NCI-H2227 treated with DMSO at 0.1 percent for 48 hours (cell line): ENCODE data around the gene ZNF609.

Experiments used
- DNase-seq: peaks from one replicate; lab custom pipeline; 2025; lab: John Stamatoyannopoulos, UW

ZNF609 gene, protein sequence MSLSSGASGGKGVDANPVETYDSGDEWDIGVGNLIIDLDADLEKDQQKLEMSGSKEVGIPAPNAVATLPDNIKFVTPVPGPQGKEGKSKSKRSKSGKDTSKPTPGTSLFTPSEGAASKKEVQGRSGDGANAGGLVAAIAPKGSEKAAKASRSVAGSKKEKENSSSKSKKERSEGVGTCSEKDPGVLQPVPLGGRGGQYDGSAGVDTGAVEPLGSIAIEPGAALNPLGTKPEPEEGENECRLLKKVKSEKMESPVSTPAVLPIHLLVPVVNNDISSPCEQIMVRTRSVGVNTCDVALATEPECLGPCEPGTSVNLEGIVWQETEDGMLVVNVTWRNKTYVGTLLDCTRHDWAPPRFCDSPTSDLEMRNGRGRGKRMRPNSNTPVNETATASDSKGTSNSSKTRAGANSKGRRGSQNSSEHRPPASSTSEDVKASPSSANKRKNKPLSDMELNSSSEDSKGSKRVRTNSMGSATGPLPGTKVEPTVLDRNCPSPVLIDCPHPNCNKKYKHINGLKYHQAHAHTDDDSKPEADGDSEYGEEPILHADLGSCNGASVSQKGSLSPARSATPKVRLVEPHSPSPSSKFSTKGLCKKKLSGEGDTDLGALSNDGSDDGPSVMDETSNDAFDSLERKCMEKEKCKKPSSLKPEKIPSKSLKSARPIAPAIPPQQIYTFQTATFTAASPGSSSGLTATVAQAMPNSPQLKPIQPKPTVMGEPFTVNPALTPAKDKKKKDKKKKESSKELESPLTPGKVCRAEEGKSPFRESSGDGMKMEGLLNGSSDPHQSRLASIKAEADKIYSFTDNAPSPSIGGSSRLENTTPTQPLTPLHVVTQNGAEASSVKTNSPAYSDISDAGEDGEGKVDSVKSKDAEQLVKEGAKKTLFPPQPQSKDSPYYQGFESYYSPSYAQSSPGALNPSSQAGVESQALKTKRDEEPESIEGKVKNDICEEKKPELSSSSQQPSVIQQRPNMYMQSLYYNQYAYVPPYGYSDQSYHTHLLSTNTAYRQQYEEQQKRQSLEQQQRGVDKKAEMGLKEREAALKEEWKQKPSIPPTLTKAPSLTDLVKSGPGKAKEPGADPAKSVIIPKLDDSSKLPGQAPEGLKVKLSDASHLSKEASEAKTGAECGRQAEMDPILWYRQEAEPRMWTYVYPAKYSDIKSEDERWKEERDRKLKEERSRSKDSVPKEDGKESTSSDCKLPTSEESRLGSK (N-terminal part only)

DNA sequence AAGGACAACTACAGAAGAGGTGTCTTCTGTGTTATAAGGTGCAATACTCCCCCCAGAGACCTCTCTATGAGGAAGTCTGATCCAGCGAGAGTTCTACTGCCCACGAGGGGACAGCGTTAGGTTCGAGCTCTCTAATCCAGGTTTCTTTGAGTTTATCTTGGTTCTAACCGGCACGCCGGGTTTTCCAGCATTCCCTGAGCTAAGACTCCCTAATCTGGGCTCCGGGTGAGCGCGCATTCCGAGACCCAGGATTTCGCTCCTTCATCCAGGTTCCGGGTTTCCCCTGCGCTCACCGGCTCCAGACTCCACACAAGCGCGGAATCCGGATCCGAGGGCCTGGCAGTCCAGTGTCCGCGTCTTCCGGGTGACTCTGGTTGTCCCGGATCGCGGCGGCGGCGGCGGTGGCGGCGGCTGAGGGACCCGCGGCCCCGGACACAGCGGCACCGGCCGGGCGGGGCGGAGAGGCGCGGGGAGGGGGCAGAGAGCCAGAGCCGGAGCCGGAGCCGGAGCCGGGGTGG lies at the start of gene ZNF609:
ZNF609 (plus strand) TSS at position 373 of the 518 bp plus-strand sequence. CDS start 38,842 bp downstream, outside the sequence.
- DNase-seq: peak; percentile 82

DNA sequence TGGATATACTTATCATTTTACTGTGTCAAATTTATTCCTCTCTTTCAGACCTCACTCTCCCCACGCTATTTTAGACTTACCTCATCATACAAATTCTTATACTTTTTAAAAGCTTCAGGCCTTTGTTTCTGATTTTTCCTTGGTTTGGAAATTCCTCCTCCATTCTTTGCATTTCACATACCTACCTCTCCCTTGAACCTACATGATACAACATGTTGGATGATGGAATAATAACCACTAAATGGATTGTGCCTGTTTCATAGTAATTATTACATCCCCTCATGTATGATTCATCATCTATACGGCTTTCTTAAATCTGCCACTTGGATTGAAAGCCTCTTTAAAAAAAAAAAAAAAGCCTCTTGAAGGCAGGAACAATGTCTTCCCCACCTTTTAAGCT lies 48.2 kb upstream of the ZNF609 start:
- no peak for DNase-seq

DNA sequence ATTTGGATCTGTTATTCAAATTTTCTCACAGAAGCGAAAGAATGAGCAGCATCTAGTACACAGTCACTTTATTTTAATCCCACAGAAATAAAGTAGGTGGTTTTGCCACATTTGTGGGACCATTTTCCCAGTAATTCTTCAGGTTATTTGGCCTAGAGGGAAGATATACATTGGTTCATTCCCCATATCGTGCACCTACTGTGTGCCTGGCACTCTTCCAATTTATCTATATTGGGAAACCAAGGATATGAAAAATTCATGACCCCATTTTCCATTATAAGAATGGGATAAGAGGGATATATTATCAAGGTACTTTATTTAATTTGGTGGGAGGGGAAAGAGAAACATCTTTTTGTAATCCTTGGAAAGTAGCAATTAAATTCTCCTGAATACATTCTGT lies 37.7 kb upstream of the ZNF609 start:
- DNase-seq: no peak

DNA sequence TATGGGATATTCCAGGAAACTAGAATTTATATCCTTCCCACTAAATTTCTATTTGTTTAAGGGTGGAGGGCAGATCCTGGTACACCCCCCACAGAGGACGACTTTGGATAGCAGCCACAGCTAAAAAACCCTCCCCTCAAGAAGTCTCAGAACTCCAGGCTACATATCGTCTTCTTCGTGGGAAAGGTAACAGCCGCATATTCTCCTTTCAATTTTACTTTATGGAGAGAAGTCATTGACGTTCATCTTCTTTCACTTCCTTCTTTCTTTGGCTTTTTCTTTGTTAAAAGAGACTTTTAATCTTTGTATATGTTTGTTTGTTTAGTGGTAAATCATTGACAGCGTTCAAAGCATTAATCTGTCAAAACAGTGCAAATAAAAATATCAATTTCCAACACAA lies 36.4 kb upstream of the ZNF609 start:
- no peak for DNase-seq

DNA sequence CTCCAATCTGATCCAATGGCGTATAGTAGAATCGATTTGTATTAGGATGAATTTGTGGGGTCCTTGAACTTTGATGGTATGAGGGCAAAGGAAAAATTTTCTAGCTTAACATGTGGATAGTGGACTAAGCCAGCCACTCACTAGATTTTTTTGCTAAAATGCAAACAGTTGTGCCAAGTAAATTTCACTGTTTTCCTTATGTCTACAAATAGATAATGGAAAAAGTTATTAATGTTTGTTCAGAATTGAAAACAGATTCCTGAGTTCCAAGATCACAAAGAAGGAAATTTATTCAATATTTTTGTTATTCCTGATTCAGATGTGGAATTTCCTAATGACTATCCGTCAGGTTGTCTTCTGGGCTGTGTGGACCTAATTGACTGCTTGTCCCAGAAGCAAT lies 35.2 kb upstream of the ZNF609 start:
- DNase-seq: no peak

DNA sequence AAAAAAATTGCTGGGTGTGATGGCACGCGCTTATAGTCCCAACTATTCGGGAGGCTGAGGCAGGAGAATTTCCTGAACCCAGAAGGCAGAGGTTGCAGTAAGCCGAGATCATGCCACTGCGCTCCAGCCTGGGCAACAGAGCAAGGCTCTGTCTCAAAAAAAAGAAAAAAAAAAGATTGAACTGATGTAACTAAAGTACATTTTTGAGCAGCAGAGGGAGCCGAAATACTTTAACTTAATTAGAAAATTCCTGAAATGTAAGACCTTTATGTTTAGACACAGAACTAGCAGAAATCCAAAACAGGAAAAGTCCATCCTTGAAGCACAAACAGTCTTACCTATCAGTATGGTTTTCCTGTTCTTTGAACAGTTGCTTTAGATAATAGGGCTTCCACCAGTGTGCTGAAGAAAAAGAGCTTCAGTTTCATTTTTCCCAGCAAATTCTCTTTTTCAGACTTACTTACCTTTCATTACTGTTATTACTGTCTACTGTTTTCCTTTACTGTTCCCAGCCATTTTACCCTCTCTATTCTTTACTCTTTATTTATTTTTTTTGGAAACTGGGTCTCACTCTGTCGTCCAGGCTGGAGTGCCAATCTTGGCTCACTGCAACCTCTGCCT lies 33.4 kb upstream of the ZNF609 start:
- DNase-seq: no peak

DNA sequence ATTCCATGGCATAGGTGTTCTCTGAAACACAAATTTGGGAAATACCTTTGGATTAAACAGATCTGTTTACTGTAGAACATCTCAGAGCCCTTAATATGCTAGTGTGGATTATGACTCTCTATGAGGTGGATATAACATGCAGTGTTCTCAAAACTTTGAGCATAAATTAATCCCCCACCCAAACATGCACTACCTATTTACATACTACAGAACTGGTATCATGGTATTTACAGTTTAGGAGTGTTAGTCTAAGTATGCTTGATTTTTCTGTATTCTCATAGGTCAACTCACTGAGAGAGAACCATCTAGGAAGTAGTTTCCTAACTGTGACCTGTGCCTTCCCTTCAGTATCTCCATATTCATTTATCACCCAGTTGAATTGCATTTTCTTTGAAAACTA lies 30.9 kb upstream of the ZNF609 start:
- DNase-seq: no peak

DNA sequence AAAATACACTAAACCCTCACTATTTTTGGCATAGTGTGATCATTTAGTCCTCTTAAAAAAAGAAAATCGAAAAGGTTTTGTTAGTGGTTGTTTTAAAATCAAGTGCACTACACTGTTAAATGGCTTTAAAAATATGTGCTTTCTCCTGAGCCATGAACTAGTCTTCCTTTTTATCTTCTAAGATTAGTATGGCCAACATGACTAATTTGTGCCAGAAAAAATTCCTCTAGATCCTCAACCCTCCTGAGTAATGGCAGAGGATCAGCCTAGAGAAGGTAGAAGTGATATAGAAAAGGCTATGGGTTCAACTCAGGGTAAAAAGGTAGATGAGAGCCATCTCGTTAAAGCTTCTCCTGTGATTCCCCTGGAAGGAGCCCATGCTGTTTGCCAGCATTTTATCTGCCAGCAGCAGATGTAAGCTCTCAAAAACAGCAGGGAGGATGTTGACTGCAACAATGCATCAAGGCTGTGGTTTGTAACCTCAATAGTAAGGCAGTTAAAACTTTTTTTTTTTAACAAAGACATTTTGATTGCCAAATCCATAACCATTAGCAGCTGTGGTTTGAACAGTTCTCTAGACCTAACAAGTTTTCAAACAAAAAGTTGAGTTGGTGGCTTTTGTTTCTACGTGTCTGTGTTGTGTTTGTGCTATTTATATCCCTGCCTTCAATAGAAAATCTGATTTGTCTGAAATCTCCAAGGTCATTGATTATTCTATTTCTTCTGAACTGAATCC lies 30.2 kb upstream of the ZNF609 start:
- peak; percentile 43 for DNase-seq

DNA sequence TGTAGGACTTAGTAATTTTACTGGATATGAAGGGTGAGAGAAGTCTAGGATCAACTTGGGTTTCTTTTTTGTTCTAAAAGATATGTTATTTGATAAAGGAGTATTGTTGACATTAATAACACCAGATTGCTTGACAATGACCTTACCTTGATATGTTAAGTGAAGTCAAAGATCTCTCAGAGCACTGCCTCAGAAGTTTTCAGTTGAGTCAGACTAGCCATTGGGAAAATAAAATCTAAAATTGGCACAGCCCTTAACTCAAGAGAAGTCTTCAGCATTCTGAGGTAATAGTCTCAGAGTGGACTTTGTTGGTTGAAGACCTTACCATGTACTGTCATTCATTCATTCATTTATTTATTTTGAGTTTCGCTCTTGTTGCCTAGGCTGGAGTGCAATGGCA lies 22.4 kb upstream of the ZNF609 start:
- no peak for DNase-seq

DNA sequence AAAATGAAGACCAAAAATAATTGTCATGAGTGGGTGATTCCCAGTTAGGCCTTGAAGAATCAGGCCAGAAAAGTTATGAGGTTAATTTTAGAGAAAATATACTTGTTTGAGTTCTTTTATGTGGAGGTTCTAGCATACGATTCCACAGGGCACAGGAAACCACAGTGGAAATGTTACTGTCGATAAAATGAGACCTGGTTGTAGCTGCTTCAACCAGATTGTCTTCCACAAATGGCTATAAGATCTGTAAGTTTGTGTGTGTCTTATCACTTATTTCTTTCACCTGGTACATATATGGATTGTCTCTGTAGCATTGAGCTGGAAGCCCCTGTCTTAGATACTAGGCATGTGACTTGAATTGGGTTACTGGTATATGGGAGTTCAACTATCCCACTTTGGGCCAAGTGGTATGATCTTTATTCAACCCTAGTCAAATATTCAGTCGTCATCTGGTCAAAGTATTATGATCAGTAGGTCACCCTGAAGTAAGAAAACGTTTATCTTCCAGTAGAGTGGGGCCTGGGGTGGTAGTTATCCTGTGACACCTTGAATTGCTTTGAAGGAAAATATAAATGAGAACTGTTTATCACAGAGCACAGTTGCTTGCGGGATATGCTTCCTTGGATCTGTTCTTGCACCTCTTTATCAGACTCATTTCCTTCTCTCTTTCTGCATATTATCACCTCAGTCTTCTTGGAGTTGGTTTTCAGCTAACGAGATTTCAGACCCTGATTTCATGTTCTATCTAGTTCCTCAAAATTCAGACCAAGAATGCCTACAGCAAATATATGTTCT lies 21.5 kb upstream of the ZNF609 start:
- no peak for DNase-seq

DNA sequence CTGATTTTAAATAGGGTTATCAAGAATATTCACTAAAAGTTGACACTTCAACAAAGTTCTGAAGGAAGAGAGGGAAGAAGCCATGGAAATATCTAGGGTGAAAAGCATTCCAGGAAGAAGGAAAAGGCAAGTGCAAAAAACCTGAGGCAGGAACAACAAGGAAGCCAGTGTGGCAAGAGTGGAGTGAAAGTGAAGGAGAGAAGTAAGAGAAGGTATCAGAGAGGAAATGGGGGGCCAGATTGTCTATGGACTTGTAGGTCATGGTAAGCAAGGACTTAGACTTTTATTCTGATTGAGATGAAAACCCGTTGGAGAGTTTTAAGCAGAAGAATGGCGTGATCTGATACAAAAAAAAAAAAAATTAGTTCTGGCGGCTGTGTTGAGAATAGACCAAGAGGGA lies 18.5 kb upstream of the ZNF609 start:
- DNase-seq: no peak

DNA sequence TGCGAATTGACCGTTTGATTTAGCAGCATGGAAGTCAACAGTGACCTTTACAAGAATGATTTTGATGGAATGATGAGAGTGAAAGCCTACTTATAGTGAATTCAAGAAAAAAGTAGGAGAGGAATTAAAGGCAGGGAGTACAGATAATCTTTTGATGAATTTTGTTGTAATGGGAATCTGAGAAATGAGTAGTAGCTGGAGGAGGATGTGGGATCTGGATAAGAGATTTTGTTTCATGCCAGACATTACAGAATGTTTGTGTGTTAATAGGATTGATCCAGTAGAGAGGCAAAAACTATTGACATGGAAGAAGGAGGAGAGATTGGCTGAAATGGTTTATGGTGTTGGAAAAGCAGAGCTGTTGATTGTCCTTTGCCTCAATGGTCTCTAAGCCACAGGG lies 17.4 kb upstream of the ZNF609 start:
- DNase-seq: no peak

DNA sequence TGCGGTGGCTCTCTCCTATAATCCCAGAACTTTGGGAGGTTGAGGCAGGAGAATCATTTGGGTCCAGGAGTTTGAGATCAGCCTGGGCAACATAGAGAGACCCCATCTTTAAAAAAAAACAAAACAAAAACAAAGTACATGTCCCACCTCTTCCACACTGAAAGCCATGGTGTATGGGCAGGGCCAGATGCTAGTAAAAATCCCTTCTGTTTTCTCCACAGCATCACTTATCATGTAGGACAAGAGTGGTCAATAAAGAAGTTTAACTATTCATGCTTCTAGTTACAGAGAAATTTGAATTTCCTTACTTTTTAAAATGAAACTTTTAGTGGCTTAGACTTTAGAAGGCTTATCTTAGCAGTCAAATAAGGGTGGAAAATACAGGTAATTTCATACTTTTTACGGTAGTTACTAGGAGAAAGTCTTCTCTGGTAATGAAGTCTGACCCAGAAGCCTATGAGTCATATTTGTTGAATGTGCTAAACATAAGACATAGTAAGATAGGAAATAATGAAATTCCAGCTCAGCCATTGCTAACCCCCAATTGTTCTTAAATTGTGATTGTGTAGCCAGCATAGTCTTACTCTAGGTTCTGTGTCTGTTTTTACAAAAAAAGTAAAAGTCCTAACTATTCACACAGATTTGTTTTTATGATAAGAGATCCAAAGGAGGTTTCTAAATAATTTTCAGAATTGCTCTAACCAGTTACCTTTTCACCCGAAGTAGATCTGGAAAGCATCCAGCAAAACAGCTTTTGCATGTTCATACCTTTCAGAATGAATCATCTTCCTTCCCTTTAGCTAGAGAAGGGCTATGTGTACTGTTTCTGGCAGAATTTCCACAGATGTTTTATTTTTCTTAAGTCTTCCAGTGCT lies 16.4 kb upstream of the ZNF609 start:
- DNase-seq: no peak

DNA sequence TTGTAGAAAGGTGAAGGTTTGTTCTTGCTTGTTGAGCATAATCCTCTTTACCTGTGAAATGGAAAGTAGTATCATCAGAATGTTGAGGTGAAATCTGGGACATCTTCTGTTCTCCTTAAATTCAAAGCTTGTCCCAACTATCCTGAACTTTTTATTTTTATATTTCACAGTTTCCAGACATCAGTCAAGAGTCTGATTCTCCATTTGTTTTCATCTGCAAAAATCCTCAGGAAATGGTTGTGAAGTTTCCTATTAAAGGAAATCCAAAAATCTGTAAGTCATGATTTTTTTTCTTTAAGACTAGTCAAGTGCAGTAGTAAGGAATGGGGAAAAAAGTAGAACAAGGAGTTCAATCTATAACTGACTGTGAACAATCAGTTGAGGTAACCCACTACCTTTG lies 15.5 kb upstream of the ZNF609 start:
- no peak for DNase-seq

DNA sequence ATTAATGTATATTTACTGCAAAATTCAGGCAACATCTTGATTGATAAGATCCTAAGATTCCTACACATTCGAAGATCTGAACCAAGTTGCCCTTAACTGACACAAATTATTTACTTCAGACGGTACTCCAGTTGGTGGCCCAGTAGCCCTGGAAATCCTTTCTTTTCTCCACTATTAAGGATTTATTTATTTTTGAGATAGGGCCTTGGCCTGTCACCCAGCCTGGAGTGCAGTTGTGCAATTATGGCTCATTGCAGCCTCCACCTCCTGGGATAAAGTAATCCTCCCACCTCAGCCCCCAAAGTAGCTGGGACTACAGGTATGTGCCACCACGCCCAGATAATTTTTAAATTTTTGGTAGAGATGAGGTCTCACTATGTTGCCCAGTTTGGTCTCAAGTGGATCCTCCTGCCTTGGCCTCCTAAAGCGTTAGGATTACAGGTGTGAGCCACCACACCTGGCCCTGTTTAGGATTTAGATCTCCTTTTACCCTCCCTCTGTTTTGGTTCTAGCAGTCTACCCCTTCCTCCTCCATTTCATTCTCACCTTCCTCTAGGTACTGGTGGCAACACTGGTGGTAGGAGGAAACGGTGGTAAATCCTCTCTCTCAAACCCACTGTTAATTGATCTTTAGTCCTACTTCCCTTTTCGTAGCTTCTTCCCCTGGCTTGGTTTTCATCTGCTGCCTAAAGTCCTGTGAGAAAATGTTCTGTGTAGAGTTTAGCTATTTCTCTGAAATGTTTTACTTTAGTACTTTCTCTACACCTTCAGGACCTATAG lies 12.7 kb upstream of the ZNF609 start:
- no peak for DNase-seq

DNA sequence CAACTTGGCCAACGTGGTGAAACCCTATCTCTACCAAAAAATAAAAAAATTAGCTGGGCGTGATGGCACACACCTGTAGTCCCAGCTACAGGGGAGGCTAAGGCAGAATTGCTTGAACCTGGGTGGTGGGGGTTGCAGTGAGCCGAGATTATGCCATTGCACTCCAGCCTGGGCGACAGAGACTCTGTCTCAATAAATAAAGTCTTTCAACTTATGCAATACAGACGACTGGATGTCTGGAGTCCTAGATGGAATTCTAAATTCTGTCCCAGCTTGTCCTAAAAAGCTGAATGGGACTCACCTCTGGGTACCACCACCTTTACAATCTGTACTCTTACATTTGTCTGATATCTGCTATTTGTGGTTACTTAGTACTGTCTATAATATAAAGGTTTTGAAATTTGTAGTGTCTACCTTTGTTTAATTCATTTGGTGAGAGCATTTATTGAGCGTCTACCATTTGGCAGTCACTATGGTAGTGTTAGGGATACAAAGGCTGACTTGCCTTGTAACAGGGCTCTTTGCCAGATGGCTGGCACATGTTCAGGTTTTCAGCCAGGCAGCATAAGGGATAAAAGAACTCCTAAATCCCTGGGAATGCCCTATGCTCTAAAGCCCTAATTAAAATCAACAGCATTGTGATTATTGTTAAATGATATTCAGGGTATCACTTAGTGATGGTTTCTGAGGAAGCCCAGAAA lies 7.2 kb upstream of the ZNF609 start:
- no peak for DNase-seq

DNA sequence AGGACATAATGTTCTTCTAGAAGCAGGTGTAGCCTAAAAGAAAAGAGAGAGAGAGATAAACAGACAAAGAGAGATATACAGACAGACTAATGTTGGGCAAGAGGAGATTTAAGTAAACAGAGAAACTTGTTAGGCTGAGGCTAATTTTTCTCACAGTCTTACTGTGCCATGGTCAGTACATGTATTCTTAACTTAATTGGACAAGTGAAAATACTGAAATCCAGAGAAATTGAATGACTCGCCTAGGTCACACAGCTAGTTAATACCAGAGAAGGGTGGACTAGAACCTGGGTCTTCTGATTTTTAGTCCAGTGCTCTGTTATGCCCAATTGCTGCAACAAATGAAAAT lies 6.7 kb upstream of the ZNF609 start:
- DNase-seq: no peak

DNA sequence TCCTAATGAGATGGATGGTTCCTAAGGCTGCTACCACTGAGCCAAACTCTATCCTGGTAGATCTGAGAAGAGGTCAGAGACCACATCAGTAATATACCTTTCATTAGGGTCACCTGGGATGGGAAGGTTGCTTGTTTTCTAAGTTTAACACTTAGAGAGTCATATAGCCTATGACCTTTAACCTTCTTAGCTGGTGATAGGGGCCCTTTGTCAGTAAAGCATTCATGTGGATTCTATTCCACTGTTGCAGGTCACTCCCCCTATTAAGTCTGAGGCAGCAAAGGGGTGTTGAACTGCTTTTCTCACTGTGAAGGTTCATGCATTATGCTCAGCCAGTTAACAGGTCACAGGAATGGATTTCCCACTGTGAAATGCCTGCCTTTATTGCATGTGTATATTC lies 6.1 kb upstream of the ZNF609 start:
- DNase-seq: no peak
